HepG2 (cell line): ENCODE data around the gene MICALL2. TPM values are rescaled to one million over a fixed set of nuclear protein-coding genes. Genes with fewer than 3 reads are reported as not detected.
A peak's percentile ranks its signal among the peaks of the same experiment; 100 is the strongest.

ENCODE experiments used
- AFF4 ChIP-seq: sonication (generic); formaldehyde crosslinking; IDR thresholded peaks from 2 replicates; pipeline ENCODE4 v1.4.0; 2020; ENCODE audit warnings: missing genetic modification reagents
- DZIP1 ChIP-seq: sonication (generic); formaldehyde crosslinking; IDR thresholded peaks from 2 replicates; pipeline ENCODE4 v1.5.0; 2020; ENCODE audit warnings: mild to moderate bottlenecking, missing genetic modification reagents
- FOSL1 ChIP-seq: sonication (generic); formaldehyde crosslinking; IDR thresholded peaks from 2 replicates; pipeline ENCODE4 v1.9.0; 2021; ENCODE audit warnings: missing genetic modification reagents, borderline replicate concordance
- HDAC1 ChIP-seq: sonication (generic); formaldehyde crosslinking; IDR thresholded peaks from 2 replicates; pipeline ENCODE4 v1.5.1; 2020; ENCODE audit warnings: mild to moderate bottlenecking, missing genetic modification reagents
- HNRNPUL1 ChIP-seq: fragments of 200-400 bp; formaldehyde crosslinking; IDR thresholded peaks from 2 replicates; pipeline ENCODE4 v1.6.1; 2017; ENCODE audit warnings: low read depth, mild to moderate bottlenecking, low read length, moderate library complexity
- HOMEZ ChIP-seq: IDR thresholded peaks from 2 replicates; pipeline ENCODE4 v1.6.1; 2016; ENCODE audit warnings: low read depth
- MEIS1 ChIP-seq: sonication (generic); formaldehyde crosslinking; IDR thresholded peaks from 2 replicates; pipeline ENCODE4 v1.9.0; 2021; ENCODE audit warnings: mild to moderate bottlenecking, missing genetic modification reagents, moderate library complexity, borderline replicate concordance
- PCBP1 ChIP-seq: fragments of 200-400 bp; formaldehyde crosslinking; IDR thresholded peaks from 2 replicates; pipeline ENCODE4 v1.6.1; 2017; ENCODE audit warnings: mild to moderate bottlenecking, low read depth, low read length, borderline replicate concordance
- TEAD3 ChIP-seq: optimal IDR thresholded peaks from 2 replicates; pipeline ENCODE3; 2016; ENCODE audit warnings: borderline replicate concordance
- ZNF329 ChIP-seq: sonication (generic); formaldehyde crosslinking; IDR thresholded peaks from 2 replicates; pipeline ENCODE4 v1.9.0; 2021; ENCODE audit warnings: low read depth, mild to moderate bottlenecking, missing genetic modification reagents
- ZNF431 ChIP-seq: sonication (generic); formaldehyde crosslinking; IDR thresholded peaks from 2 replicates; pipeline ENCODE4 v1.9.0; 2022; ENCODE audit warnings: missing genetic modification reagents, low read depth, mild to moderate bottlenecking, borderline replicate concordance
- ZNF556 ChIP-seq: sonication (generic); formaldehyde crosslinking; IDR thresholded peaks from 2 replicates; pipeline ENCODE4 v1.4.0; 2020; ENCODE audit warnings: mild to moderate bottlenecking, missing genetic modification reagents, borderline replicate concordance
- ZNF574 ChIP-seq: sonication (generic); formaldehyde crosslinking; IDR thresholded peaks from 2 replicates; pipeline ENCODE4 v1.4.0; 2020; ENCODE audit warnings: missing genetic modification reagents
- ZNF580 ChIP-seq: IDR thresholded peaks from 2 replicates; pipeline ENCODE4 v1.6.1; 2016; ENCODE audit warnings: low read depth, borderline replicate concordance
- ZNF703 ChIP-seq: sonication (generic); formaldehyde crosslinking; IDR thresholded peaks from 2 replicates; pipeline ENCODE4 v1.5.1; 2020; ENCODE audit warnings: missing genetic modification reagents, mild to moderate bottlenecking, moderate library complexity, borderline replicate concordance
- ZNF737 ChIP-seq: sonication (generic); formaldehyde crosslinking; IDR thresholded peaks from 2 replicates; pipeline ENCODE4 v1.5.0; 2020; ENCODE audit warnings: missing genetic modification reagents, mild to moderate bottlenecking, borderline replicate concordance
- ZNF816 ChIP-seq: sonication (generic); formaldehyde crosslinking; IDR thresholded peaks from 2 replicates; pipeline ENCODE4 v1.8.0; 2022; ENCODE audit warnings: missing genetic modification reagents, mild to moderate bottlenecking, borderline replicate concordance
- polyA plus RNA-seq, 8 experiments: library from polyadenylated mRNA; depleted of rRNA in 3 of 8; stranded (reverse) in 7 of 8; unstranded in 1 of 8; fragments of >200 nt; fragmentation: Illumina TruSeq in 4 of 8; extraction: Trizol in 4 of 8; gene quantifications; 2 replicates each; pipeline versions ENCODE4 v1.2.1 to v1.2.3, GENCODE V29; 2011 to 2016; ENCODE audit warnings: low read depth in 4 of 8, missing spikeins in 1 of 8, mixed read lengths in 1 of 8; ENCODE audit not compliant: insufficient read depth in 1 of 8
- total RNA-seq, 5 experiments: library from RNA; depleted of rRNA; stranded (reverse); fragments of >200 nt; fragmentation: Illumina TruSeq; extraction: Trizol; gene quantifications; 2 replicates each; pipeline ENCODE4 v1.2.3, GENCODE V29; 2016; ENCODE audit warnings: low read depth in 1 of 5

Gene MICALL2
- total and polyA plus RNA-seq, 2 of the 13 experiments (the other 11 are each of a cell fraction or from before 2014, with no cell fraction given), result 5.8 to 12.4 TPM

- TF ChIP-seq ZNF574 (peak; percentile 61), ZNF329 (CRISPR knock-in tag) (no peak), ZNF737 (no peak), TEAD3 (peak; percentile 53), AFF4 (CRISPR knock-in tag) (no peak), HOMEZ (CRISPR knock-in tag) (peak; percentile 27; the same call in 1 of the 2 replicates), ZNF816 (CRISPR knock-in tag) (no peak), ZNF703 (CRISPR knock-in tag) (no peak), FOSL1 (no peak), HNRNPUL1 (no peak), ZNF580 (CRISPR knock-in tag) (no peak), ZNF431 (CRISPR knock-in tag) (no peak), DZIP1 (CRISPR knock-in tag) (no peak), MEIS1 (CRISPR knock-in tag) (peak; percentile 45; the same call in 1 of the 2 replicates), ZNF556 (CRISPR knock-in tag) (no peak), HDAC1 (CRISPR knock-in tag) (peak; percentile 82), PCBP1 (no peak)
Measured at GRCh38 chr7:1466524-1467271, 7.4 kb upstream of the MICALL2 start (continued).
